Measurements from ENCODE around the gene CXCR5.

DNA sequence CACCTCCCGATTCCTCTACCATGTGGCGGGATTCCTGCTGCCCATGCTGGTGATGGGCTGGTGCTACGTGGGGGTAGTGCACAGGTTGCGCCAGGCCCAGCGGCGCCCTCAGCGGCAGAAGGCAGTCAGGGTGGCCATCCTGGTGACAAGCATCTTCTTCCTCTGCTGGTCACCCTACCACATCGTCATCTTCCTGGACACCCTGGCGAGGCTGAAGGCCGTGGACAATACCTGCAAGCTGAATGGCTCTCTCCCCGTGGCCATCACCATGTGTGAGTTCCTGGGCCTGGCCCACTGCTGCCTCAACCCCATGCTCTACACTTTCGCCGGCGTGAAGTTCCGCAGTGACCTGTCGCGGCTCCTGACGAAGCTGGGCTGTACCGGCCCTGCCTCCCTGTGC, 10.5 kb downstream of the CXCR5 start:
- TF ChIP-seq, protein P1, sequence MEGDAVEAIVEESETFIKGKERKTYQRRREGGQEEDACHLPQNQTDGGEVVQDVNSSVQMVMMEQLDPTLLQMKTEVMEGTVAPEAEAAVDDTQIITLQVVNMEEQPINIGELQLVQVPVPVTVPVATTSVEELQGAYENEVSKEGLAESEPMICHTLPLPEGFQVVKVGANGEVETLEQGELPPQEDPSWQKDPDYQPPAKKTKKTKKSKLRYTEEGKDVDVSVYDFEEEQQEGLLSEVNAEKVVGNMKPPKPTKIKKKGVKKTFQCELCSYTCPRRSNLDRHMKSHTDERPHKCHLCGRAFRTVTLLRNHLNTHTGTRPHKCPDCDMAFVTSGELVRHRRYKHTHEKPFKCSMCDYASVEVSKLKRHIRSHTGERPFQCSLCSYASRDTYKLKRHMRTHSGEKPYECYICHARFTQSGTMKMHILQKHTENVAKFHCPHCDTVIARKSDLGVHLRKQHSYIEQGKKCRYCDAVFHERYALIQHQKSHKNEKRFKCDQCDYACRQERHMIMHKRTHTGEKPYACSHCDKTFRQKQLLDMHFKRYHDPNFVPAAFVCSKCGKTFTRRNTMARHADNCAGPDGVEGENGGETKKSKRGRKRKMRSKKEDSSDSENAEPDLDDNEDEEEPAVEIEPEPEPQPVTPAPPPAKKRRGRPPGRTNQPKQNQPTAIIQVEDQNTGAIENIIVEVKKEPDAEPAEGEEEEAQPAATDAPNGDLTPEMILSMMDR (IDR thresholded peaks at IDR 0.05), result no peak
- no peak for TF ChIP-seq POLR2A (IDR thresholded peaks at IDR 0.05)
